Esophagus muscularis mucosa (tissue), 3 donors: Measurements from ENCODE around the gene STAB2.

Source experiments
- POLR2A ChIP-seq: fragments of 450-650 bp; IDR thresholded peaks from one replicate; pipeline ENCODE4 v1.6.1; 2017; ENCODE audit warnings: antibody characterized with exemption, moderate library complexity, mild to moderate bottlenecking, low read depth
- TF ChIP-seq, protein P1 (sequence below), 3 experiments: fragments of 200-600 bp in 2 of 3; fragments of 450-650 bp in 1 of 3; sonication (generic) in 2 of 3; IDR thresholded peaks; one replicate each; pipeline ENCODE4 v1.5.1; 2017 to 2019; ENCODE audit warnings: antibody characterized with exemption in 3 of 3, mild to moderate bottlenecking in 2 of 3, moderate library complexity in 1 of 3

DNA sequence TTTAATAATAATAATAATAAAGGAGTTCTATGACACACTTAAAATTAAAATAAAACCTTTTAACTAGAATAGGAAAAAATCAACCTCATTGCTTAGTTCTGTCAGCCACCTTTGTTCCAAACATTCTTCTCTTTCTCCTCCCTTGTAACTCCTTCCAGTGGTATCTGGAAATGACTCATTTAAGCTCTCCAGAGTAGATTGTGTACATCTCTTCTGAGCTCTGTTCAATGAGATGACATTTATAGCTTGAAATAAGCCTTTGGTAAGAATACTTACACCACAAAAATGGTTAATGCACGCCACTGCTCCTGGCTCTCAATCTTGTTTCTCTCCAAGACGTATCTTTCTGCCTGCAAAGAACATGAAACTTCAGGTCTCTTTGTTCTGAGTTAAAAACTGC is 70.3 kb downstream of the STAB2 start:
- TF ChIP-seq, protein P1, sequence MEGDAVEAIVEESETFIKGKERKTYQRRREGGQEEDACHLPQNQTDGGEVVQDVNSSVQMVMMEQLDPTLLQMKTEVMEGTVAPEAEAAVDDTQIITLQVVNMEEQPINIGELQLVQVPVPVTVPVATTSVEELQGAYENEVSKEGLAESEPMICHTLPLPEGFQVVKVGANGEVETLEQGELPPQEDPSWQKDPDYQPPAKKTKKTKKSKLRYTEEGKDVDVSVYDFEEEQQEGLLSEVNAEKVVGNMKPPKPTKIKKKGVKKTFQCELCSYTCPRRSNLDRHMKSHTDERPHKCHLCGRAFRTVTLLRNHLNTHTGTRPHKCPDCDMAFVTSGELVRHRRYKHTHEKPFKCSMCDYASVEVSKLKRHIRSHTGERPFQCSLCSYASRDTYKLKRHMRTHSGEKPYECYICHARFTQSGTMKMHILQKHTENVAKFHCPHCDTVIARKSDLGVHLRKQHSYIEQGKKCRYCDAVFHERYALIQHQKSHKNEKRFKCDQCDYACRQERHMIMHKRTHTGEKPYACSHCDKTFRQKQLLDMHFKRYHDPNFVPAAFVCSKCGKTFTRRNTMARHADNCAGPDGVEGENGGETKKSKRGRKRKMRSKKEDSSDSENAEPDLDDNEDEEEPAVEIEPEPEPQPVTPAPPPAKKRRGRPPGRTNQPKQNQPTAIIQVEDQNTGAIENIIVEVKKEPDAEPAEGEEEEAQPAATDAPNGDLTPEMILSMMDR (IDR thresholded peaks at IDR 0.05), result no peak
- TF ChIP-seq POLR2A, result no peak
